IPS DF 19.7 (cell line): ENCODE data around the gene COL1A2.

Experiments used
- DNase-seq: peaks from one replicate; pipeline ENCODE4 v3.0.0-alpha.2; 2013; ENCODE audit warnings: low read depth, low spot score

The COL1A2 gene

DNA sequence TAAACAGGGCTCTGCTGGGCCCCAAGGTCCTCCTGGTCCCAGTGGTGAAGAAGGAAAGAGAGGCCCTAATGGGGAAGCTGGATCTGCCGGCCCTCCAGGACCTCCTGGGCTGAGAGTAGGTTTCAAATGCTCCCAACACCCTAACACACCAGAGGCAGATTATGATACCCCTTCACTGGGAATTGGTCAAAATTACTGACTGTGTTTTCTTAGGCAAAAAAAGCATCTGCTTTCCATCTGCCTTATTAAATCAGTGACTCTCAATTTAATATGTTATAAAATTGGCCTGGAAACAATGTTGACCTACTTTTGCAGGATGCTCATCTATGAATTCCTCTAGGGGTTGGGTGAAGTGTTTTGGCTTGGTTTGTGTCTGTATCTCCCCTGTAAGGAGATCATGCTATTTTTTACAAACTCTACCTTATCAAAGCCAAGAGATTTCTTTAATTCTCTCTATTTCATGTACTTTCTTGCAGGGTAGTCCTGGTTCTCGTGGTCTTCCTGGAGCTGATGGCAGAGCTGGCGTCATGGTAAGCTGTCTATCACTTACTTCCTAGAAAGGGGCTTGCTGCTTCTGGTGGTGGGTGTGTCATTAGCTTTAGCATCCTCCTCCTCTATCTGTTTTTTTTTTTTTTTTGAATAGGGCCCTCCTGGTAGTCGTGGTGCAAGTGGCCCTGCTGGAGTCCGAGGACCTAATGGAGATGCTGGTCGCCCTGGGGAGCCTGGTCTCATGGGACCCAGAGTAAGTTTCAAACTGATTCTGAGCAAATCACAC lies 15.9 kb downstream of the COL1A2 start:
- no peak for DNase-seq

GRCh38 chr7:94411188-94411466 lies 16.4 kb downstream of the COL1A2 start:
- no peak for DNase-seq

DNA sequence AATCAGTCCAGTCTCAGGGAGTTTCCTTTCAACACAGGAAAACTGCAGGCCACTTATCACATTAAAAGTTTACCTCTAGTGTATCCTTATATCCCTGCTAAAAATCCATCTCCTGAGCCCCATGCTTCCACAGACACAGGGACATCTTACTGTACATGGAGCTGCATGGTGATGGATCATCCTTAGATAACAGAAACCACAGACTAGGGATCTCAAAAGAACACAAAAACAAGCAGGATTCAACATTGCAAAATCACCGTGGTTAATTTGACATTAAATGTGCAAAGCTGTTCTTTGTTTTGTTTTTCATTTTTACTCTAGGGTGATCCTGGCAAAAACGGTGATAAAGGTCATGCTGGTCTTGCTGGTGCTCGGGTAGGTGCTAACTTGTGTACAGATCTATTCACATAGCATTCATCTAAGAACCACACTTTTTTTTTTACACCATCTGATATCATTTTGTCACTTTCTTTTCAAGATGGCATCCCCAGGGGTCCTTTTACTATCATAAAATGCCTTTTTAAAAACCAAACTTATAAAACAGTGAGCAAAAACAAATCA lies 18.1 kb downstream of the COL1A2 start:
- DNase-seq: no peak

- no peak for DNase-seq
Observed at GRCh38 chr7:94414481-94414880, 19.8 kb downstream of the COL1A2 start.

- DNase-seq: no peak
Observed at GRCh38 chr7:94414980-94415379, 20.3 kb downstream of the COL1A2 start.

- no peak for DNase-seq
Observed at GRCh38 chr7:94417306-94417705, 22.6 kb downstream of the COL1A2 start.

GRCh38 chr7:94417901-94418300 lies 23.2 kb downstream of the COL1A2 start:
- DNase-seq: no peak

GRCh38 chr7:94418851-94419250 lies 24.2 kb downstream of the COL1A2 start:
- no peak for DNase-seq

DNA sequence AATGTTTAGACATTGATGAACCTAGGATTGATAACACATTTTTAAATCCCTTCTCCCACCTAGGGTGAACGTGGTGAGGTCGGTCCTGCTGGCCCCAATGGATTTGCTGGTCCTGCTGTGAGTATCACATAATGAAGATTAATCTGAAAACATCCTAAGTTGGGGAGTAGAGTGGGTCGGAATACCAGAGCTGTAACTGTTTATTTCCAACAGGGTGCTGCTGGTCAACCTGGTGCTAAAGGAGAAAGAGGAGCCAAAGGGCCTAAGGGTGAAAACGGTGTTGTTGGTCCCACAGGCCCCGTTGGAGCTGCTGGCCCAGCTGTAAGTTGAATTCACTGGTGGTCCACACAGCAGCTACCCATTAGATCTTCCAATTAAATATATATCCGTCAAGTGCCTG lies 25.6 kb downstream of the COL1A2 start:
- no peak for DNase-seq

GRCh38 chr7:94421681-94422080 lies 27.0 kb downstream of the COL1A2 start:
- no peak for DNase-seq

DNA sequence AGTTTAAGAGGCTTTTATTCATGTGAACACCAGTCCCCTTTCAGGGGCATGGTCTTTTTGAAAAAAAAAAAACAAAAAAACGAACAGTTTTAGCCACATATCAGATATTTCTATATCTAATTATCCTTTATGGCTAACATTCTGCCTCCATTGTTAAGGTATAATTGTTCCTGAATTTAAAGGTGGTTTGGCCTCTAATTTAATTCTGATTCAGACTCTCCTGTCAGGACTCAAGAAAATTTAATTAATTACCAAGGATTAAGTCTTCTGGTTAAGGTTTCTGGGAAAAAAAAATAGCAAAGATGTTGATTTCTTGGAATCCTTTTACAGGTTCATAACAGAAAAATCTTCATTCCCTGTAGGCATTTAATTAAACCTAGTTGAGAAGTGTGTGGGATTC lies 27.4 kb downstream of the COL1A2 start:
- DNase-seq: no peak

DNA sequence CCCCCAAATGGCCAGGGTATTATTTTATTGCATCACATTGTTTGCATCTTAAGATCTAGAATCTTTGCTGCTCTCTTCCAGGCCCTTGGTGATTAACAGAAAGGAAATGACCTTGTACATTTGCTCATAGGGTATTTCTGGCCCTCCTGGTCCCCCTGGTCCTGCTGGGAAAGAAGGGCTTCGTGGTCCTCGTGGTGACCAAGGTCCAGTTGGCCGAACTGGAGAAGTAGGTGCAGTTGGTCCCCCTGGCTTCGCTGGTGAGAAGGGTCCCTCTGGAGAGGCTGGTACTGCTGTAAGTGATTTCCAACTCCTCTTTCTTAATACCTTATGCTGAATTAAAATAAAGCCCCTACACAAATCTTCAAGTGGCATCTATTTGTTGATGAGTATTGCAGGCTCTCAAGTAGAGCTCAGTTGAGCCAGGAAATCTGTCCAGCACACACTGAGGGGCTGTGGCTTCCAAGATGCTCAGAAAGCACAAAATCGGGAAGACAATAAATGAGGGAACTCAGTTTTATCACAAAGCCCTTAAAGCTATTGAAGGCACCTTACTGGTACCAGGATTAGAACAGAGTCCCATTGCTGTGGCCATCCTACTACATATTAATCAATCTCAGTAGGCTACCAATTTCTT lies 28.2 kb downstream of the COL1A2 start:
- DNase-seq: no peak

DNA sequence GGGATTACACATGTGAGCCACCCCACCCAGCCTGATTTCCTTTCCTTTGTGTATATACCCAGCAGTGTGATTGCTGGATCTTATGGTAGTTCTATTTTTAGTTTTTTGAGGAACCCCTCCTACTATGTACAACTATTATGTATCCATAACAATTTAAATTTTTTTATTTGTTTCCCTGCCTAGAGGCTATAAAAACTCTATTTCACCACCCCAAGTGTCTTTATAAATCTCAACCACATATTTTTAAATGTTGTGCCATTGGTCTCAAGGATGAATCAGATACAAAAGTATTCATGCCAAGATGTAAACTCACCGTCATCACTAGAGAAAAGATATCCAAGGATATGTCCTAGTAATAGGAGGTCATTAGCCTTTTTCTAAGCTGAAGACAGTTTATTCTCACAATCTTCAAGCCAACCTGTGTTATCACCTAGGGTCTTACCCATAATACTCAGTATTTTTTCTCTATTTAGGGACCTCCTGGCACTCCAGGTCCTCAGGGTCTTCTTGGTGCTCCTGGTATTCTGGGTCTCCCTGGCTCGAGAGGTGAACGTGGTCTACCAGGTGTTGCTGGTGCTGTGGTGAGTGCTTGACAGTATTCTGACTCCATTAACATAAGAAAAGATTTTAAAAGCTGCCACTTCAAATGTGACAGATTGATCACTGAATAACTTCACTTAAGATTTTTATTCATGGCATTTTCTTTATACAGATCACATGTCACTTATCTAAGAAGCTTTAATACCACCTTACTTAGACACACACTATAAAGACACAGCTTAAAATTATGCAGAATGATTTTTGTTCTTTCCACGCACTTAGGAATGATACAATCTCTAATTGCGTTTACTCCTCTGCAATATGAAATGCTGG lies 29.4 kb downstream of the COL1A2 start:
- no peak for DNase-seq

DNA sequence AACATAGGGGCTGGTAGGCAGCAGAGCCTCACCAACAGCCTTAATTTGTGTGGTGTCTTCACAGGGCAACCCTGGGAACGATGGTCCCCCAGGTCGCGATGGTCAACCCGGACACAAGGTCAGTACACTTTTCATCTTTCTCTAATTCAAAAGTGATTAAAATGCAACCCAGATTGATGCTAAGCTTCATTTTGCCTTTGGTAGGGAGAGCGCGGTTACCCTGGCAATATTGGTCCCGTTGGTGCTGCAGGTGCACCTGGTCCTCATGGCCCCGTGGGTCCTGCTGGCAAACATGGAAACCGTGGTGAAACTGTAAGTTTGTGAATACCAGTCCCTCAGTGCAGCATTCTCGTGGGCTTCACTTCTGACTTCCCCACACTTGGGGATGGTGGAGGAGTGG lies 30.9 kb downstream of the COL1A2 start:
- DNase-seq: no peak

DNA sequence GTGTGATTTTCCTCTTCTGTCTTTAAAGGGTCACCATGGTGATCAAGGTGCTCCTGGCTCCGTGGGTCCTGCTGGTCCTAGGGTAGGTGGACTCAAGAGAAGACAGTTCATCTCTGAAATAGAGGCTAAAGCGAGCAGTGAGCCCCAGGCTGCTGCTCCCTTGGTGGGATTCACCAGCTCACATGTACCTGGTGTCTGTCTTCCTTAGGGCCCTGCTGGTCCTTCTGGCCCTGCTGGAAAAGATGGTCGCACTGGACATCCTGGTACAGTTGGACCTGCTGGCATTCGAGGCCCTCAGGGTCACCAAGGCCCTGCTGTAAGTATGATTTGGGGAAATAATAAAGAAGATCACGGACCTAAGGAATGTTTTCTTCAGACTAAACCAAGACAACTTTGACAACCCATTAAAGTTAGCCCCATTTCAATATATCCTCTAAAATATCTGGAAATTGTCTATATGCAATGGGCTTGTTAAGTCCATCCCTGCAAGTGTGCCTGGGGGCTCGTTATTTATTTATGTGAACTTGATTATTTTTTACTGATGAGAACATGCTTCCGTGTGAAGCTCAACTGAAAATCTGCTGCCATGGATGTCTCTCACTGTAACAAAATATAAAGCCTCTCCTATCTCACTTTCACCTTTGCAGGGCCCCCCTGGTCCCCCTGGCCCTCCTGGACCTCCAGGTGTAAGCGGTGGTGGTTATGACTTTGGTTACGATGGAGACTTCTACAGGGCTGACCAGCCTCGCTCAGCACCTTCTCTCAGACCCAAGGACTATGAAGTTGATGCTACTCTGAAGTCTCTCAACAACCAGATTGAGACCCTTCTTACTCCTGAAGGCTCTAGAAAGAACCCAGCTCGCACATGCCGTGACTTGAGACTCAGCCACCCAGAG lies 32.5 kb downstream of the COL1A2 start:
- DNase-seq: no peak

GRCh38 chr7:94429153-94429552 lies 34.5 kb downstream of the COL1A2 start:
- DNase-seq: no peak

DNA sequence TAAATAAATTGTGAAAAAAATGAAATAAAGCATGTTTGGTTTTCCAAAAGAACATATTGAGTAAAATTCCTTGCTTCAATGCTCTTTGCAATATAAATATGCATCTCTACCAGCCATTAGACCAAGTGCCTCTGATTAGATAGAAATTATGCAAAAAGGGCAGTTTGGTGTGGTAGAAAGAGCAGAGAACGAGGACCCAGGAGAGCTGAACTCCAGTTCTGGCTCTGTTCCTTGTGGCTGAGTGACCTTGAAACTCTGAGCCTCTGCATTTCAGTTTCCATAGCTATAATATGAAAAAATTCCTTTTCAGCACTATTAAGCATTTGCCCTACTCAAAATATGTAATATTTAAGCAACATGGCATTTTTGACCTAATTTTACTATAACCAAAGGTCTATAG lies 36.5 kb downstream of the COL1A2 start:
- no peak for DNase-seq

GRCh38 chr7:94431619-94432280 lies 37.1 kb downstream of the COL1A2 start:
- no peak for DNase-seq

- no peak for DNase-seq
Observed at GRCh38 chr7:94432281-94432670, 37.6 kb downstream of the COL1A2 start.

DNA sequence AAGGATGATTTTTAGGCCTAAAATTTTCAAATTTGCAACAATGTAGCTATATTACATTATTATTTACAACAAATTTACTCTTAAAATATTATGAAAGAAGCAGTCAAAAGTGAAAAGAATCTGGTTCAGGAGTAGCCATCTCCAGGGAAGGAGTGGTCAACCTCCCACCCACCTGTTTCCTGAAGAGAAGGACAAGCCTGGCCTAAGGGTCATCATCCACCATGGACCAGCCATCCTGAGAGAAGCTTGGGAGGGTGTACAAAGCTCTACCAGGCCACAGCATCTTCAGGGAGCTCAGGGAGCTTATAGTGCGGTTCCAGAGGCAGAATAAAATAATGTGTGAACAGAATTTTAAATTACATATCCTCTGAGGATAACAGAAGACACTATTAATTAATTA lies 38.1 kb downstream of the COL1A2 start:
- no peak for DNase-seq

GRCh38 chr7:94433224-94433623 lies 38.5 kb downstream of the COL1A2 start:
- DNase-seq: no peak
